ENCODE measurements around the gene PHACTR3. TPM values are rescaled to one million over a fixed set of nuclear protein-coding genes. Genes with fewer than 3 reads are reported as not detected.

The PHACTR3 gene
- total and polyA plus RNA-seq, 10 donors = 1.4 to 15.0 (median 8.6) TPM

DNA sequence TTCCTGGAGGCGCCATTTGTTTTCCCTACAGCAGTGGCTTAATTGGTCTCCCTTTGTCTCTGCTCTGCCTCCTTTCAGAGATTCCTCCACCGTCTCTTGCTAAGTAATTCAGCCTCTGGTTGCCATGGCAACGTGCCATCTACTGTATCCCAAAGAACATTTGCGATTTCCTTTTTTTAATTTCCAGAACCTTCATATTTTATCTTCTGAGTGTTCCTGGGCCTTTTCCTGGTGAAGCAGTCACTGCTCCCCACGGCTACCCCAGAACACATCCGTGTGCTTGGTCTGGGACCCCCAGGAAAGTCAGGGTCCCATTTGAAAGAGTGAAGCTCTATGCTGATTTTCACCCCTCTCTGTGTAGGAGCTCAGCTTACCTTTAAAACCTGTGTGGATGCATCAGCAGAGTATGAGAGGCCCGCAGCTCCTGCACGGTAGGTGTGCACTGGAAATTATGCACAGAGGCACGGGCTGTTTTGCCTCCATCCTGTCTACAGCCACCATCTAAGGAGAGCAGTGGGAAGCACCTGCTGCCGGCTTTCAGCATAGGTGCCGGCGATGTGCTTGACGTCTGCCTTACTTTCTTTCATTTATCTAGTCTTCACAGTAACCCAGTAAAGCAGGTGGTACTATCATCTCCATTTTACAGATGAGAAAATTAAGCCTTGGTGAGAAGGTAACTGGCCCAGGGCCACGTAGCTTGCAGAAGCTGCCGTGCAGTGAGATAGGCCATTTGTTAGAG, 206.3 kb downstream of the PHACTR3 start:
- H3K27ac ChIP-seq = no peak overlapping the region
- no peak overlapping the region for H3K4me3 ChIP-seq
- H3K4me1 ChIP-seq = no peaks in the 10 kb centered on the region
- TF ChIP-seq POLR2A (IDR thresholded peaks at IDR 0.05) = no peak
- TF ChIP-seq, protein P1, sequence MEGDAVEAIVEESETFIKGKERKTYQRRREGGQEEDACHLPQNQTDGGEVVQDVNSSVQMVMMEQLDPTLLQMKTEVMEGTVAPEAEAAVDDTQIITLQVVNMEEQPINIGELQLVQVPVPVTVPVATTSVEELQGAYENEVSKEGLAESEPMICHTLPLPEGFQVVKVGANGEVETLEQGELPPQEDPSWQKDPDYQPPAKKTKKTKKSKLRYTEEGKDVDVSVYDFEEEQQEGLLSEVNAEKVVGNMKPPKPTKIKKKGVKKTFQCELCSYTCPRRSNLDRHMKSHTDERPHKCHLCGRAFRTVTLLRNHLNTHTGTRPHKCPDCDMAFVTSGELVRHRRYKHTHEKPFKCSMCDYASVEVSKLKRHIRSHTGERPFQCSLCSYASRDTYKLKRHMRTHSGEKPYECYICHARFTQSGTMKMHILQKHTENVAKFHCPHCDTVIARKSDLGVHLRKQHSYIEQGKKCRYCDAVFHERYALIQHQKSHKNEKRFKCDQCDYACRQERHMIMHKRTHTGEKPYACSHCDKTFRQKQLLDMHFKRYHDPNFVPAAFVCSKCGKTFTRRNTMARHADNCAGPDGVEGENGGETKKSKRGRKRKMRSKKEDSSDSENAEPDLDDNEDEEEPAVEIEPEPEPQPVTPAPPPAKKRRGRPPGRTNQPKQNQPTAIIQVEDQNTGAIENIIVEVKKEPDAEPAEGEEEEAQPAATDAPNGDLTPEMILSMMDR (IDR thresholded peaks at IDR 0.05 in 8 of 11, conservative IDR thresholded peaks at IDR 0.05 in 3 of 11) = no peak
- TF ChIP-seq POLR2AphosphoS5 (IDR thresholded peaks at IDR 0.05) = no peak
- intact Hi-C loops (cut with DNase I; ENCODE audit: low total_unique reads) = no loop called here
- H3K36me3 ChIP-seq = no peaks in the 10 kb centered on the region
- 81 to 89% (median 85%) methylated on average over 15 of the region's 15 CpGs for WGBS, 5 donors
- DNase-seq = peak; percentile 24
- no peaks in the 10 kb centered on the region for H3K9me3 ChIP-seq
- H3K27me3 ChIP-seq (replicated peaks in 1 of 7) = peaks cover 0 to 8% (median 0%) of the 10 kb centered on the region in 7 donors

DNA sequence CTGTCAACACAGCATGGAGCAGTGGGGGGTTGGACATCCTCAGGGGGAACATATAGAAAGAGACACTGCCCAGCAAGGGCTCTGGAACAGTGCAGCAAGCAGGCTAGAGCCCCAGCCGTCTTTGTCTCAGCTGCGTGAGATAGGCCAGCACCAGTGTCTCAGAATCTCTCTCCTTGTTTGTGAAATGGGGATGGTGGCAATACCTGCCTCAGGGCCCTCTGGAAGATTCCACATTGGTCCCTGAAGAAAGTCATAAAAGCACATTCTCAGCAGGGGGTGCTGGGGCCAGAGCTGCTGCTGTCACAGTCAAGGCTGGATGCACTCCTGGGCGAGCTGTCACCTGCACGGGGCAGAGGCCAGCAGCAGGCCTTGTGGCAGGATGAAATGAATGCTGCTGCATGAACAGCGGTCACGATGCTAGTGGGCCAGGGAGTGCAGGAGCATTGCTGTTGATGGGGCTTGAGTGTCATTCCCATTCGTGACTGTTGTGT, 207.4 kb downstream of the PHACTR3 start:
- DNase-seq = peak; percentile 32
- WGBS, 5 donors = 80 to 92% (median 86%) methylated on average over 6 to 7 of the region's 7 CpGs
- Histone ChIP-seq H3K4me1 (no peaks in the 10 kb centered on the region), H3K9me3 (no peaks in the 10 kb centered on the region), H3K27me3 (replicated peaks in 1 of 7) (peaks cover 0 to 2% (median 0%) of the 10 kb centered on the region in 7 donors), H3K27ac (no peak overlapping the region), H3K36me3 (no peaks in the 10 kb centered on the region), H3K4me3 (no peak overlapping the region)
- intact Hi-C loops (cut with DNase I; ENCODE audit: low total_unique reads) = no loop called here
- TF ChIP-seq POLR2A (IDR thresholded peaks at IDR 0.05) (no peak), POLR2AphosphoS5 (IDR thresholded peaks at IDR 0.05) (no peak)
- TF ChIP-seq, protein P1 (IDR thresholded peaks at IDR 0.05 in 8 of 11, conservative IDR thresholded peaks at IDR 0.05 in 3 of 11) = no peak

DNA sequence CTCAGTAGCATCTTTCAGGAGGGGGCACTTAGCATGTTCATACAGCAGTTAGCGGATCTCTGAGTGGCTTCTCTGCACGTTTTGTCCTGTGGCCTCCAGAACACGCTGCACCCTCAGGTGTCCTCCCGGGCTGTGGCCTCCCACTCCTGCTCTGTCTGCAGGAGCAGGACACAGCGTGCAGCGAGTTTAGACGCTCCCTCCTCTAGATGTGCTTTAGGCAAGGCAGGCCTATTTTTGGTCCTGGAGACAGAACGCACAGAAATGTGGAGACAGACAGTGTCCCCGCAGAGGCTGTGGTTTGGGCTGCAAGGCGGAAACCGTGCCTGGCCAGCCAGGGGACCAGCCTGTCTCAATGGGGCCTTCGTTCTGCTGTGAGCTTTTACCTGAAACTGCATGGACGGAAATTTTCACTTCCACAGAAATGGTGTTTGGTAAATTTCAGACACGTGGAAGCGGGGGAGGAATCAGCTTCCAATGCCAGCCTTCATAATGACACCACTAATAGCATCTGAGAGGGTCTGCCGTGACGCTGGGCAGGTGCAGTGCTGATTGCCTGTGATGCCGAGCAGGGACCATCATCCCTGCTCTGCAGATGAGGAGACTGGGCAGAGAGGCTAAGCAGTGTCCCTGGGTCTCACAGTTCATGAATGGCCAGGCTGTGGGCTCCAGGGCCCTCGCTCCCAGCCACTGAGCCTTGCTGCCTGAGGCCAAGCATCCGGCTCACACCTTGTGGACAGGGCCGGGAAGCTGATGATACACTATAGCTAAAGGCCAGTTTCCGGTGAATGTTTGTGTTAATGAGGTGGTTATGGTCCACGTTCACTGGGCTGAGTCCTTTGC, 208.2 kb downstream of the PHACTR3 start:
- no peaks in the 10 kb centered on the region for H3K9me3 ChIP-seq
- no peaks in the 10 kb centered on the region for H3K36me3 ChIP-seq
- H3K4me1 ChIP-seq = no peaks in the 10 kb centered on the region
- no peak overlapping the region for H3K4me3 ChIP-seq
- no peak for TF ChIP-seq POLR2AphosphoS5 (IDR thresholded peaks at IDR 0.05)
- TF ChIP-seq, protein P1 (IDR thresholded peaks at IDR 0.05 in 8 of 11, conservative IDR thresholded peaks at IDR 0.05 in 3 of 11) = no peak
- TF ChIP-seq POLR2A (IDR thresholded peaks at IDR 0.05) = no peak
- H3K27ac ChIP-seq = no peak overlapping the region
- intact Hi-C loops (cut with DNase I; ENCODE audit: low total_unique reads) = no loop called here
- DNase-seq = peak; percentile 35
- H3K27me3 ChIP-seq (replicated peaks in 1 of 7) = peaks cover 0 to 2% (median 0%) of the 10 kb centered on the region in 7 donors
- WGBS, 5 donors = 86 to 90% (median 89%) methylated on average over 18 to 23 of the region's 23 CpGs

Data from spleen (tissue), 11 donors.